Activated naive CD8-positive, alpha-beta T cell treated with anti-CD3 and anti-CD28 coated beads, Interleukin-2, amount 50 U/mL, for 24 hours (primary cell): ENCODE data around the gene MACROD1.

Source experiments
- ATAC-seq: fragments of 150-1000 bp; cut with Tn5 transposase; one replicate; pipeline ENCODE4 v1.10.0; 2021
- DNase-seq: peaks from one replicate; pipeline ENCODE4 v3.0.0; 2021
- H3K27ac Mint-ChIP-seq: one replicate; pipeline ENCODE4 v1.8.0; 2021; ENCODE audit warnings: mild to moderate bottlenecking, mixed read lengths
- H3K27me3 Mint-ChIP-seq: one replicate; pipeline ENCODE4 v1.8.0; 2021; ENCODE audit warnings: mixed read lengths
- H3K36me3 Mint-ChIP-seq: one replicate; pipeline ENCODE4 v1.8.0; 2021; ENCODE audit warnings: low read depth, mixed read lengths
- H3K4me1 Mint-ChIP-seq: one replicate; pipeline ENCODE4 v1.8.0; 2021; ENCODE audit warnings: mixed read lengths
- H3K4me3 Mint-ChIP-seq: one replicate; pipeline ENCODE4 v1.8.0; 2021; ENCODE audit warnings: mild to moderate bottlenecking, moderate library complexity, mixed read lengths
- H3K9me3 Mint-ChIP-seq: one replicate; pipeline ENCODE4 v1.8.0; 2021; ENCODE audit warnings: mixed read lengths

Gene MACROD1

GRCh38 chr11:64102005-64102738 is 63.7 kb downstream of the MACROD1 start:
- DNase-seq = no peak
- Mint-ChIP-seq H3K27me3 (no peaks in the 10 kb centered on the region), H3K4me3 (no peak overlapping the region), H3K27ac (no peak overlapping the region), H3K4me1 (no peaks in the 10 kb centered on the region), H3K36me3 (no peaks in the 10 kb centered on the region), H3K9me3 (no peaks in the 10 kb centered on the region)
- no peak for ATAC-seq

GRCh38 chr11:64101461-64101860 is 64.5 kb downstream of the MACROD1 start:
- no peaks in the 10 kb centered on the region for H3K27me3 Mint-ChIP-seq
- no peaks in the 10 kb centered on the region for H3K4me1 Mint-ChIP-seq
- H3K36me3 Mint-ChIP-seq = no peaks in the 10 kb centered on the region
- H3K27ac Mint-ChIP-seq = no peak overlapping the region
- ATAC-seq (no peak), DNase-seq (no peak)
- no peak overlapping the region for H3K4me3 Mint-ChIP-seq
- H3K9me3 Mint-ChIP-seq = no peaks in the 10 kb centered on the region

GRCh38 chr11:64100782-64101353 is 65.0 kb downstream of the MACROD1 start:
- H3K27me3 Mint-ChIP-seq = no peaks in the 10 kb centered on the region
- H3K4me1 Mint-ChIP-seq = no peaks in the 10 kb centered on the region
- H3K27ac Mint-ChIP-seq = no peak overlapping the region
- H3K9me3 Mint-ChIP-seq = no peaks in the 10 kb centered on the region
- ATAC-seq = no peak
- DNase-seq = no peak
- no peak overlapping the region for H3K4me3 Mint-ChIP-seq
- no peaks in the 10 kb centered on the region for H3K36me3 Mint-ChIP-seq

GRCh38 chr11:64100360-64100759 is 65.6 kb downstream of the MACROD1 start:
- Mint-ChIP-seq H3K27me3 (no peaks in the 10 kb centered on the region), H3K4me1 (no peaks in the 10 kb centered on the region), H3K36me3 (no peaks in the 10 kb centered on the region), H3K27ac (no peak overlapping the region), H3K9me3 (no peaks in the 10 kb centered on the region), H3K4me3 (no peak overlapping the region)
- DNase-seq = no peak
- no peak for ATAC-seq

- Mint-ChIP-seq H3K36me3 (no peaks in the 10 kb centered on the region), H3K9me3 (no peaks in the 10 kb centered on the region), H3K27me3 (no peaks in the 10 kb centered on the region), H3K4me3 (no peak overlapping the region), H3K4me1 (no peaks in the 10 kb centered on the region), H3K27ac (no peak overlapping the region)
- no peak for ATAC-seq
- DNase-seq = no peak
Observed at GRCh38 chr11:64099436-64099835, 66.5 kb downstream of the MACROD1 start.

- H3K4me1 Mint-ChIP-seq = no peaks in the 10 kb centered on the region
- H3K27ac Mint-ChIP-seq = no peak overlapping the region
- H3K36me3 Mint-ChIP-seq = no peaks in the 10 kb centered on the region
- H3K4me3 Mint-ChIP-seq = no peak overlapping the region
- no peak for DNase-seq
- no peaks in the 10 kb centered on the region for H3K9me3 Mint-ChIP-seq
- no peak for ATAC-seq
- no peaks in the 10 kb centered on the region for H3K27me3 Mint-ChIP-seq
Observed at GRCh38 chr11:64098318-64098831, 67.5 kb downstream of the MACROD1 start.

- no peak for DNase-seq
- H3K36me3 Mint-ChIP-seq = no peaks in the 10 kb centered on the region
- no peak overlapping the region for H3K4me3 Mint-ChIP-seq
- H3K9me3 Mint-ChIP-seq = no peaks in the 10 kb centered on the region
- no peaks in the 10 kb centered on the region for H3K27me3 Mint-ChIP-seq
- no peaks in the 10 kb centered on the region for H3K4me1 Mint-ChIP-seq
- H3K27ac Mint-ChIP-seq = no peak overlapping the region
- ATAC-seq = no peak
Observed at GRCh38 chr11:64097468-64098317, 68.2 kb downstream of the MACROD1 start.

GRCh38 chr11:64096835-64097234 is 69.1 kb downstream of the MACROD1 start:
- Mint-ChIP-seq H3K36me3 (no peaks in the 10 kb centered on the region), H3K27me3 (no peaks in the 10 kb centered on the region), H3K27ac (no peak overlapping the region), H3K4me1 (no peaks in the 10 kb centered on the region), H3K4me3 (no peak overlapping the region), H3K9me3 (no peaks in the 10 kb centered on the region)
- DNase-seq = no peak
- ATAC-seq = no peak

GRCh38 chr11:64095949-64096348 is 70.0 kb downstream of the MACROD1 start:
- H3K36me3 Mint-ChIP-seq = no peaks in the 10 kb centered on the region
- no peaks in the 10 kb centered on the region for H3K4me1 Mint-ChIP-seq
- DNase-seq = no peak
- H3K9me3 Mint-ChIP-seq = no peaks in the 10 kb centered on the region
- H3K27ac Mint-ChIP-seq = no peak overlapping the region
- no peak overlapping the region for H3K4me3 Mint-ChIP-seq
- no peaks in the 10 kb centered on the region for H3K27me3 Mint-ChIP-seq
- ATAC-seq = no peak

- no peak overlapping the region for H3K4me3 Mint-ChIP-seq
- no peaks in the 10 kb centered on the region for H3K36me3 Mint-ChIP-seq
- no peak for ATAC-seq
- DNase-seq = no peak
- no peaks in the 10 kb centered on the region for H3K9me3 Mint-ChIP-seq
- H3K27ac Mint-ChIP-seq = no peak overlapping the region
- no peaks in the 10 kb centered on the region for H3K27me3 Mint-ChIP-seq
- no peaks in the 10 kb centered on the region for H3K4me1 Mint-ChIP-seq
Observed at GRCh38 chr11:64095273-64095817, 70.6 kb downstream of the MACROD1 start.

GRCh38 chr11:64094463-64095260 is 71.3 kb downstream of the MACROD1 start:
- Mint-ChIP-seq H3K9me3 (no peaks in the 10 kb centered on the region), H3K27ac (no peak overlapping the region), H3K4me1 (no peaks in the 10 kb centered on the region), H3K27me3 (no peaks in the 10 kb centered on the region), H3K36me3 (no peaks in the 10 kb centered on the region), H3K4me3 (no peak overlapping the region)
- no peak for ATAC-seq
- DNase-seq = no peak

GRCh38 chr11:64093233-64094039 is 72.5 kb downstream of the MACROD1 start:
- H3K9me3 Mint-ChIP-seq = no peaks in the 10 kb centered on the region
- no peaks in the 10 kb centered on the region for H3K36me3 Mint-ChIP-seq
- H3K27me3 Mint-ChIP-seq = no peaks in the 10 kb centered on the region
- no peak overlapping the region for H3K27ac Mint-ChIP-seq
- DNase-seq (no peak), ATAC-seq (no peak)
- no peaks in the 10 kb centered on the region for H3K4me1 Mint-ChIP-seq
- no peak overlapping the region for H3K4me3 Mint-ChIP-seq

- Mint-ChIP-seq H3K9me3 (no peaks in the 10 kb centered on the region), H3K4me3 (no peak overlapping the region), H3K4me1 (no peaks in the 10 kb centered on the region), H3K27ac (no peak overlapping the region), H3K27me3 (no peaks in the 10 kb centered on the region), H3K36me3 (no peaks in the 10 kb centered on the region)
- no peak for ATAC-seq
- no peak for DNase-seq
Observed at GRCh38 chr11:64092761-64093136, 73.2 kb downstream of the MACROD1 start.
